A673 (cell line): ENCODE results near the gene TRPM3. TPM values are rescaled to one million over a fixed set of nuclear protein-coding genes. Genes with fewer than 3 reads are reported as not detected.

Source experiments
- BruUV-seq: library from RNA; stranded (reverse); fragments of 400-500 nt; replicated peaks from 2 replicates; lab custom pipeline; 2021; lab: Mats Ljungman, UMichigan
- CTCF ChIA-PET: fragments of 300-600 bp; sonication (Branson Sonifier 250); formaldehyde crosslinking; loops from one replicate; lab custom pipeline; 2022; ENCODE audit warnings: antibody characterized with exemption; lab: Charles Lee
- POLR2A ChIA-PET: fragments of 300-600 bp; sonication (Branson Sonifier 250); formaldehyde crosslinking; loops from one replicate; lab custom pipeline; 2022; ENCODE audit warnings: antibody characterized with exemption; ENCODE audit not compliant: low non-redundant PET; lab: Charles Lee
- DNase-seq: peaks from one replicate; pipeline ENCODE4 v3.0.0-alpha.2; 2015; ENCODE audit warnings: low spot score
- H3K27ac ChIP-seq: fragments of 200-600 bp; sonication (generic); 2 replicates; pipeline ENCODE4 v1.5.1; 2016; ENCODE audit warnings: mixed run types, low read depth, mild to moderate bottlenecking, mixed read lengths, antibody characterized with exemption, low read length; ENCODE audit not compliant: poor library complexity, severe bottlenecking
- H3K27me3 ChIP-seq: fragments of 200-600 bp; sonication (generic); replicated peaks from 2 replicates; pipeline ENCODE4 v1.6.1; 2017; ENCODE audit warnings: mixed run types, low read depth, mild to moderate bottlenecking, mixed read lengths, antibody characterized with exemption, low read length; ENCODE audit not compliant: insufficient read depth, poor library complexity
- H3K36me3 ChIP-seq: fragments of 200-600 bp; sonication (generic); 2 replicates; pipeline ENCODE4 v1.6.1; 2016; ENCODE audit warnings: mixed run types, mild to moderate bottlenecking, mixed read lengths, antibody characterized with exemption, low read length; ENCODE audit not compliant: insufficient read depth, poor library complexity, severe bottlenecking
- H3K4me1 ChIP-seq: fragments of 200-600 bp; sonication (generic); 2 replicates; pipeline ENCODE4 v1.6.1; 2017; ENCODE audit warnings: mixed run types, mild to moderate bottlenecking, mixed read lengths, antibody characterized with exemption, low read length; ENCODE audit not compliant: insufficient read depth, poor library complexity, severe bottlenecking
- H3K4me3 ChIP-seq: fragments of 200-600 bp; sonication (generic); 2 replicates; pipeline ENCODE4 v1.5.1; 2016; ENCODE audit warnings: low read depth, mixed run types, mild to moderate bottlenecking, mixed read lengths, low read length; ENCODE audit not compliant: poor library complexity, severe bottlenecking
- H3K9me3 ChIP-seq: fragments of 200-600 bp; sonication (generic); 2 replicates; pipeline ENCODE4 v1.6.1; 2016; ENCODE audit warnings: mixed run types, low read depth, mild to moderate bottlenecking, mixed read lengths, antibody characterized with exemption, low read length; ENCODE audit not compliant: poor library complexity, severe bottlenecking
- EZH2 ChIP-seq: fragments of 200-600 bp; sonication (generic); IDR thresholded peaks from 2 replicates; pipeline ENCODE4 v1.6.1; 2017; ENCODE audit warnings: borderline replicate concordance, low read depth, mild to moderate bottlenecking, mixed read lengths, antibody characterized with exemption, low read length; ENCODE audit not compliant: poor library complexity, severe bottlenecking
- intact Hi-C: fragments of 100-400 bp; cut with micrococcal nuclease; formaldehyde crosslinking; loops from one replicate; pipeline ENCODE4 v1.10.0; 2022; ENCODE audit not compliant: unreplicated experiment
- total RNA-seq: library from RNA; stranded (reverse); gene quantifications from 2 replicates; pipeline ENCODE4 v1.2.3, GENCODE V29; 2021
- TF ChIP-seq, protein P1 (sequence below): fragments of 300-800, 200-600 bp; sonication (generic); conservative IDR thresholded peaks from 2 replicates; pipeline ENCODE4 v1.5.1; 2017; ENCODE audit warnings: low read depth, mild to moderate bottlenecking, antibody characterized with exemption, low read length, moderate library complexity, mixed read lengths

The TRPM3 gene
- total RNA-seq, 1 experiment from 2014 or later = not detected

DNA sequence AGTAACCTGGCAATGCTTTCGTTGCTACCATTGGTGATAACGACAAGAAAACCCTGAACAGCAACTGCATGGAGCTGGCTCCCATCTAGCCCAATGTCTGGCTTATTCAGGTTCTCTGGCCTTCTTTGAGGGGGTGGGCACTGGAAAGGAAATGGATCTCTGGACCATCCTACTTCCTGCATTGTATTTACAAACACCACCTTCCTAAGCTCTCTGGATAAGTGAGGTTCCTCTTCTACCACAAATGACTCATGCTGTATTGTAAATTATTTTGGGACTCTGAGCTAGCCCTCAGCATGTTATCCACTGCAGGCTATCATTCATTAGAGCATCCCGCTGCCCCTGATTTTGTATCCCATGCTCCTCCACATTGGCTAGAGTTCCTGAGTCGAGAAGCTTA is 570.0 kb downstream of the TRPM3 start:
- intact Hi-C loops = no loop called here
- no peak for DNase-seq
- H3K9me3 ChIP-seq = no peaks in the 10 kb centered on the region
- ChIA-PET POLR2A (no interaction called here), CTCF (no interaction called here)
- no peaks in the 10 kb centered on the region for H3K27me3 ChIP-seq
- H3K27ac ChIP-seq = no peak overlapping the region
- no peaks in the 10 kb centered on the region for H3K36me3 ChIP-seq
- no peak overlapping the region for H3K4me3 ChIP-seq
- TF ChIP-seq, protein P1, sequence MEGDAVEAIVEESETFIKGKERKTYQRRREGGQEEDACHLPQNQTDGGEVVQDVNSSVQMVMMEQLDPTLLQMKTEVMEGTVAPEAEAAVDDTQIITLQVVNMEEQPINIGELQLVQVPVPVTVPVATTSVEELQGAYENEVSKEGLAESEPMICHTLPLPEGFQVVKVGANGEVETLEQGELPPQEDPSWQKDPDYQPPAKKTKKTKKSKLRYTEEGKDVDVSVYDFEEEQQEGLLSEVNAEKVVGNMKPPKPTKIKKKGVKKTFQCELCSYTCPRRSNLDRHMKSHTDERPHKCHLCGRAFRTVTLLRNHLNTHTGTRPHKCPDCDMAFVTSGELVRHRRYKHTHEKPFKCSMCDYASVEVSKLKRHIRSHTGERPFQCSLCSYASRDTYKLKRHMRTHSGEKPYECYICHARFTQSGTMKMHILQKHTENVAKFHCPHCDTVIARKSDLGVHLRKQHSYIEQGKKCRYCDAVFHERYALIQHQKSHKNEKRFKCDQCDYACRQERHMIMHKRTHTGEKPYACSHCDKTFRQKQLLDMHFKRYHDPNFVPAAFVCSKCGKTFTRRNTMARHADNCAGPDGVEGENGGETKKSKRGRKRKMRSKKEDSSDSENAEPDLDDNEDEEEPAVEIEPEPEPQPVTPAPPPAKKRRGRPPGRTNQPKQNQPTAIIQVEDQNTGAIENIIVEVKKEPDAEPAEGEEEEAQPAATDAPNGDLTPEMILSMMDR = no peak
- no peak for TF ChIP-seq EZH2
- H3K4me1 ChIP-seq = no peaks in the 10 kb centered on the region
- BruUV-seq = no TSS peak

DNA sequence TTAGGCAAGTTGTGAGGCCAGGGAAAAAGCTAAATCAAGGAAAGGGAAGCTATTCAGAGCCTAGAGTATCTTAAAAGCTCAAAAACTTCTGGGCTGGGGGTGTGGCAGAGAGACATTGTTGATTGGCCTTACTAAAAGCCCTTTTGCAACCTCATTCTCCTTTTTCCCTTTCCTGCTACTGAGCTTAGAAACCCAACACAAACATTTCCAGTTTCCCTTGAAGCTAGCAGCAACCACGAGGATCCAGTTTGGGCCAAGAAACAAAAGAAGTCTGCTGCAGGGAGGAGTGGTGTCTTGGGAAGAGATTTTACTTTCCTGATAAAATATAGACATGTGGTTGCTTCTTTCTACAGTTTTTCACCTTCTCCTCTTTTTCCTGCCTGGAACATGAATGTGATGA is 571.5 kb downstream of the TRPM3 start:
- BruUV-seq = no TSS peak
- Histone ChIP-seq H3K4me3 (no peak overlapping the region), H3K27ac (no peak overlapping the region), H3K27me3 (no peaks in the 10 kb centered on the region), H3K9me3 (no peaks in the 10 kb centered on the region), H3K36me3 (no peaks in the 10 kb centered on the region), H3K4me1 (no peaks in the 10 kb centered on the region)
- DNase-seq = no peak
- intact Hi-C loops = no loop called here
- ChIA-PET CTCF (no interaction called here), POLR2A (no interaction called here)
- TF ChIP-seq, protein P1 = no peak
- no peak for TF ChIP-seq EZH2

DNA sequence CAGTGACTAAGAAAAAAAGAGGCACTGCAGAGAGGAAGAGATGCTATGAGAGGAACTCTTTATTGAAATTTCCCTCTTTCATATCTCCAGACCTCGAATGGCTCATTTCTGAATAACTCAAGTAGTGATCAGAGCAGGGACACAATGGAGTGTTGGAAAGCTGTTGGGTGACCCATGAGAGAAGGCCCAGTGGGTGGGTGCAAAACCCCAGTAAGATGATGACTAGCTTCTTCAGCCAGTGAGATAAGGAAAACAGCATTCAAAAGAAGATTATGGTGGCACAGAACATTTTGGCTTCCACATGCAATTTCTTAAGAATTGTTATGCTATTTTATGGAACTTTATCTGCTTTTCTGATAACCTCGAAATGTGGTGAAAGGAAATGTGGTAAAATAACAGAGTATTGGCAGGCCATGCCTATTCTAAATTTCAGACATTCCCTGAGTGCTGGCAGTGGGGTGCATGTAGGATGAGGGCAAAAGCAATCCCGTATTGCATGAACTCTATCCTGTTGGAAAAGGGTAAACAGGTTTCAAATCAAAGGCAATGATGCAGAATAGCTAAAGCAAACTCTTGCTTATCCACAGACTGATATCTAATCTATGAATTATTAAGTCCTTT is 579.0 kb downstream of the TRPM3 start:
- no peaks in the 10 kb centered on the region for H3K27me3 ChIP-seq
- POLR2A ChIA-PET = no interaction called here
- H3K27ac ChIP-seq = no peak overlapping the region
- H3K4me1 ChIP-seq = no peaks in the 10 kb centered on the region
- intact Hi-C loops = no loop called here
- no peak for DNase-seq
- no peaks in the 10 kb centered on the region for H3K36me3 ChIP-seq
- CTCF ChIA-PET = no interaction called here
- BruUV-seq = no TSS peak
- no peaks in the 10 kb centered on the region for H3K9me3 ChIP-seq
- no peak overlapping the region for H3K4me3 ChIP-seq
- TF ChIP-seq, protein P1 = no peak
- TF ChIP-seq EZH2 = no peak
